K562 (cell line): ENCODE data around the gene OLIG1.

ENCODE experiments used
- FOXK2 ChIP-seq, 2 experiments: fragments of 450-650 bp; IDR thresholded peaks in 1 of 2; conservative IDR thresholded peaks in 1 of 2; 2 replicates each; pipeline ENCODE4 v1.6.1; 2016; ENCODE audit warnings: low read depth in 2 of 2, mild to moderate bottlenecking in 1 of 2
- SIN3B ChIP-seq: fragments of 450-650 bp; IDR thresholded peaks from 2 replicates; pipeline ENCODE4 v1.6.1; 2017; ENCODE audit warnings: low read depth, mild to moderate bottlenecking, moderate library complexity
- YY1 ChIP-seq, 3 experiments: IDR thresholded peaks; 2 replicates each; pipeline ENCODE4 v1.6.1; 2011; ENCODE audit warnings: low read length in 2 of 3, mild to moderate bottlenecking in 2 of 3, moderate library complexity in 2 of 3, borderline replicate concordance in 1 of 3, control low read depth in 1 of 3, low read depth in 1 of 3; ENCODE audit not compliant: insufficient read depth in 3 of 3, insufficient replicate concordance in 2 of 3, control insufficient read depth in 1 of 3, insufficient read length in 1 of 3; ENCODE audit errors: extremely low read depth in 1 of 3

- TF ChIP-seq YY1 (IDR thresholded peaks at IDR 0.05; ENCODE audit: borderline replicate concordance in 1 of 3, control insufficient read depth in 1 of 3, extremely low read depth in 1 of 3, insufficient read depth in 3 of 3, insufficient read length in 1 of 3, insufficient replicate concordance in 2 of 3, low read depth in 1 of 3, low read length in 2 of 3) (no peak), FOXK2 (conservative IDR thresholded peaks at IDR 0.05 in 1 of 2, IDR thresholded peaks at IDR 0.05 in 1 of 2; ENCODE audit: low read depth in 2 of 2) (no peak), SIN3B (no peak)
These were observed 23.5 kb upstream of the OLIG1 start for GRCh38 chr21:33046455-33046854.
